CD14-positive monocyte (primary cell): ENCODE results near the gene NDC1. TPM values are rescaled to one million over a fixed set of nuclear protein-coding genes. Genes with fewer than 3 reads are reported as not detected.

Experiments used
- DNase-seq, 3 donors: peaks; one replicate each; pipeline ENCODE4 v3.0.0-alpha.2; 2011 to 2022
- H2AFZ ChIP-seq: 2 replicates; pipeline ENCODE4 v1.6.0; 2012; ENCODE audit warnings: mild to moderate bottlenecking, low read depth, low read length, inconsistent platforms; ENCODE audit not compliant: insufficient read depth, poor library complexity, severe bottlenecking
- H3K27ac ChIP-seq, 2 donors: 1 replicate in 1 of 2; 2 replicates in 1 of 2; pipeline ENCODE4 v1.5.1; 2012 to 2013; ENCODE audit warnings: low read length in 2 of 2, control low read depth in 1 of 2, inconsistent platforms in 1 of 2, low read depth in 1 of 2, mild to moderate bottlenecking in 1 of 2
- H3K27me3 ChIP-seq, 2 donors: one replicate each; pipeline versions ENCODE4 v1.6.0 to v1.6.1; 2011 to 2013; ENCODE audit warnings: low read length in 2 of 2; ENCODE audit not compliant: control insufficient read depth in 2 of 2, insufficient read depth in 2 of 2
- H3K36me3 ChIP-seq, 2 donors: replicated peaks in 1 of 2; 1 replicate in 1 of 2; 2 replicates in 1 of 2; pipeline versions ENCODE4 v1.5.1 to v1.6.1; 2012 to 2013; ENCODE audit warnings: low read length in 2 of 2, control low read depth in 1 of 2, inconsistent platforms in 1 of 2, mild to moderate bottlenecking in 1 of 2; ENCODE audit not compliant: insufficient read depth in 2 of 2, control insufficient read depth in 1 of 2
- H3K4me1 ChIP-seq, 2 donors: 1 replicate in 1 of 2; 2 replicates in 1 of 2; pipeline versions ENCODE4 v1.5.1 to v1.6.1; 2012 to 2013; ENCODE audit warnings: low read length in 2 of 2, control low read depth in 1 of 2, inconsistent platforms in 1 of 2, mild to moderate bottlenecking in 1 of 2, moderate library complexity in 1 of 2; ENCODE audit not compliant: insufficient read depth in 2 of 2, control insufficient read depth in 1 of 2
- H3K4me2 ChIP-seq: replicated peaks from 2 replicates; pipeline ENCODE3; 2012; ENCODE audit warnings: low read length, moderate library complexity, mild to moderate bottlenecking; ENCODE audit not compliant: poor library complexity, severe bottlenecking; ENCODE audit errors: extremely low read depth
- H3K4me3 ChIP-seq, 3 experiments: fragments of 200-600 bp in 1 of 3; sonication (generic) in 1 of 3; replicated peaks in 1 of 3; 1 replicate in 2 of 3; 2 replicates in 1 of 3; pipeline ENCODE4 v1.5.1; 2011 to 2013; ENCODE audit warnings: low read length in 3 of 3, mild to moderate bottlenecking in 3 of 3, control low read depth in 2 of 3, low read depth in 2 of 3, inconsistent platforms in 1 of 3, moderate library complexity in 1 of 3
- H3K79me2 ChIP-seq: 2 replicates; pipeline ENCODE4 v1.6.0; 2012; ENCODE audit warnings: mild to moderate bottlenecking, control low read depth, inconsistent platforms, low read length, moderate library complexity; ENCODE audit not compliant: insufficient read depth
- H3K9ac ChIP-seq: 2 replicates; pipeline ENCODE4 v1.6.0; 2017; ENCODE audit warnings: low read length, mild to moderate bottlenecking; ENCODE audit not compliant: insufficient read depth, poor library complexity, severe bottlenecking
- H3K9me3 ChIP-seq, 2 donors: replicated peaks in 1 of 2; 1 replicate in 1 of 2; 2 replicates in 1 of 2; pipeline versions ENCODE4 v1.5.1 to v1.6.1; 2012 to 2013; ENCODE audit warnings: low read length in 2 of 2, control low read depth in 1 of 2; ENCODE audit not compliant: control insufficient read depth in 1 of 2, insufficient read depth in 1 of 2
- H4K20me1 ChIP-seq: 2 replicates; pipeline ENCODE4 v1.6.0; 2012; ENCODE audit warnings: mild to moderate bottlenecking, low read length, control low read depth, moderate library complexity; ENCODE audit not compliant: insufficient read depth
- H3K27ac Mint-ChIP-seq, 7 donors: one replicate each; pipeline ENCODE4 v1.8.0; 2020; ENCODE audit warnings: mild to moderate bottlenecking in 7 of 7, mixed read lengths in 7 of 7, moderate library complexity in 6 of 7, inconsistent platforms in 2 of 7
- H3K27me3 Mint-ChIP-seq, 3 donors: one replicate each; pipeline ENCODE4 v1.8.0; 2021 to 2022; ENCODE audit warnings: low read depth in 3 of 3, mild to moderate bottlenecking in 3 of 3, mixed read lengths in 3 of 3, moderate library complexity in 3 of 3, inconsistent platforms in 1 of 3
- H3K36me3 Mint-ChIP-seq, 2 donors: one replicate each; pipeline ENCODE4 v1.8.0; 2020; ENCODE audit warnings: mixed read lengths in 2 of 2, inconsistent platforms in 1 of 2, mild to moderate bottlenecking in 1 of 2
- H3K4me1 Mint-ChIP-seq: one replicate; pipeline ENCODE4 v1.8.0; 2020; ENCODE audit warnings: mild to moderate bottlenecking, mixed read lengths
- H3K4me3 Mint-ChIP-seq, 2 donors: one replicate each; pipeline ENCODE4 v1.8.0; 2020; ENCODE audit warnings: mild to moderate bottlenecking in 2 of 2, mixed read lengths in 2 of 2, moderate library complexity in 1 of 2
- H3K9me3 Mint-ChIP-seq, 7 donors: one replicate each; pipeline ENCODE4 v1.8.0; 2020 to 2022; ENCODE audit warnings: mixed read lengths in 7 of 7, mild to moderate bottlenecking in 6 of 7, moderate library complexity in 6 of 7, inconsistent platforms in 2 of 7
- WGBS: methylation state at CpG from one replicate; pipeline ENCODE4 v1.1.5; 2013; ENCODE audit warnings: missing lambda C conversion rate; ENCODE audit not compliant: insufficient coverage; 5-methylcytosine and 5-hydroxymethylcytosine counted together
- intact Hi-C, 2 donors: fragments of 100-400 bp; cut with micrococcal nuclease; formaldehyde crosslinking; loops; one replicate each; pipeline versions ENCODE4 v1.15.0 to v1.15.1; 2023
- polyA plus RNA-seq, 3 donors: library from polyadenylated mRNA; depleted of rRNA in 1 of 3; unstranded in 2 of 3; stranded (reverse) in 1 of 3; fragments of 300-500 nt in 2 of 3; fragments of >200 nt in 1 of 3; fragmentation: Illumina TruSeq in 2 of 3; gene quantifications; 1 replicate in 2 of 3; 2 replicates in 1 of 3; pipeline ENCODE4 v1.2.3, GENCODE V29; 2012 to 2021
- TF ChIP-seq, protein P1 (sequence below): fragments of 200-600 bp; IDR thresholded peaks from one replicate; pipeline ENCODE4 v1.8.0; 2022; ENCODE audit warnings: antibody characterized with exemption, mild to moderate bottlenecking

NDC1 gene
- polyA plus RNA-seq, 3 donors, result 3.0 to 6.1 (median 4.7) TPM

DNA sequence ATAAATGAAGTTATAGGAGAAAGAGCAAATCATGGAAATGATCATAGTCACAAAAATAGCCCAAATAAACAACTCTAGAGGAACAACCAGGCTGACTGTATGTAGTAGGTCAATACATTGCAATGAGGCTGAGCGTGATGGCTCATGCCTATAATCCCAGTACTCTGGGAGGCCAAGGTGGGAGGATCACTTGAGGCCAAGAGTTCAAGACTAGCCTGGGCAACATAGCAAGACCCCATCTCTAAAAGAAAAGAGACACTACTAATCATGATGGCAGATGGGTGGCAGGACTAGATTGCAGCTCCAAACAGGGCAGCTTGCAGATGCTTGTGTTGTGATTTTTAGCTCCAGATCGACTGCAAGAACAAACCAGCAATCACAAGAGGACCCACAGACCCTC is 27.6 kb downstream of the NDC1 start:
- Histone ChIP-seq H3K4me1 (no peaks in the 10 kb centered on the region), H3K27ac (no peak overlapping the region), H4K20me1 (no peaks in the 10 kb centered on the region), H3K27me3 (no peaks in the 10 kb centered on the region), H2AFZ (no peak overlapping the region), H3K4me2 (no peak overlapping the region), H3K9me3 (no peaks in the 10 kb centered on the region), H3K9ac (no peak overlapping the region), H3K4me3 (no peak overlapping the region), H3K36me3 (peaks cover 21 to 69% of the 10 kb centered on the region in 2 donors), H3K79me2 (no peaks in the 10 kb centered on the region)
- H3K9me3 Mint-ChIP-seq, result no peaks in the 10 kb centered on the region
- no peak overlapping the region for H3K27ac Mint-ChIP-seq
- peaks cover 0 to 2% (median 0%) of the 10 kb centered on the region in 3 donors for H3K27me3 Mint-ChIP-seq
- H3K36me3 Mint-ChIP-seq, result peaks cover 65 to 86% of the 10 kb centered on the region in 2 donors
- no peak overlapping the region for H3K4me3 Mint-ChIP-seq
- no CpG with 5 or more reads among the region's 2 CpGs for WGBS
- DNase-seq, result no peak
- TF ChIP-seq, protein P1, sequence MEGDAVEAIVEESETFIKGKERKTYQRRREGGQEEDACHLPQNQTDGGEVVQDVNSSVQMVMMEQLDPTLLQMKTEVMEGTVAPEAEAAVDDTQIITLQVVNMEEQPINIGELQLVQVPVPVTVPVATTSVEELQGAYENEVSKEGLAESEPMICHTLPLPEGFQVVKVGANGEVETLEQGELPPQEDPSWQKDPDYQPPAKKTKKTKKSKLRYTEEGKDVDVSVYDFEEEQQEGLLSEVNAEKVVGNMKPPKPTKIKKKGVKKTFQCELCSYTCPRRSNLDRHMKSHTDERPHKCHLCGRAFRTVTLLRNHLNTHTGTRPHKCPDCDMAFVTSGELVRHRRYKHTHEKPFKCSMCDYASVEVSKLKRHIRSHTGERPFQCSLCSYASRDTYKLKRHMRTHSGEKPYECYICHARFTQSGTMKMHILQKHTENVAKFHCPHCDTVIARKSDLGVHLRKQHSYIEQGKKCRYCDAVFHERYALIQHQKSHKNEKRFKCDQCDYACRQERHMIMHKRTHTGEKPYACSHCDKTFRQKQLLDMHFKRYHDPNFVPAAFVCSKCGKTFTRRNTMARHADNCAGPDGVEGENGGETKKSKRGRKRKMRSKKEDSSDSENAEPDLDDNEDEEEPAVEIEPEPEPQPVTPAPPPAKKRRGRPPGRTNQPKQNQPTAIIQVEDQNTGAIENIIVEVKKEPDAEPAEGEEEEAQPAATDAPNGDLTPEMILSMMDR, result no peak
- intact Hi-C loops, result no loop called here
- no peaks in the 10 kb centered on the region for H3K4me1 Mint-ChIP-seq

DNA sequence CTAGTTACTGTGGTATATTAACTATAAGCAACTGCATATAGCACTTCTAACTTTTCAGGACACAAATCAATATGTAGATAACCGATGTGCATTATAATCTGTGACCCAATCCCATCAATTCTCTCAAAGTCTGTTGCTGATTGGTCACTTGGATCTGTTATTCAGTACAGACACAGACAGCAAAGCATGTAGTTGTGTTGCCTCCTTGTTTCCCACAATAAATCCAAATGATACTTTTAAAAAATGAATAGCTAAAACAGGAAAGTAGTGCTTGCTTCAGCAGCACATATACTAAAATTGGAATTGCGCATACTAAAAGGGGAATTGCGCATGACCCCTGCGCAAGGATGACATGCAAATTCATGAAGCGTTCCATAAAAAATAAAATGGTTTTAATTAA is 28.1 kb downstream of the NDC1 start:
- intact Hi-C loops, result no loop called here
- H3K27ac ChIP-seq, result no peak overlapping the region
- H3K9ac ChIP-seq, result no peak overlapping the region
- no peak for DNase-seq
- TF ChIP-seq, protein P1, result no peak
- Mint-ChIP-seq H3K36me3 (peaks cover 61 to 86% of the 10 kb centered on the region in 2 donors), H3K27me3 (peaks cover 0 to 2% (median 0%) of the 10 kb centered on the region in 3 donors), H3K27ac (no peak overlapping the region), H3K9me3 (no peaks in the 10 kb centered on the region), H3K4me1 (no peaks in the 10 kb centered on the region), H3K4me3 (no peak overlapping the region)
- no CpG with 5 or more reads among the region's 5 CpGs for WGBS
- H3K36me3 ChIP-seq, result peaks cover 21 to 69% of the 10 kb centered on the region in 2 donors
- no peaks in the 10 kb centered on the region for H3K4me1 ChIP-seq
- H3K79me2 ChIP-seq, result no peaks in the 10 kb centered on the region
- no peak overlapping the region for H3K4me2 ChIP-seq
- no peaks in the 10 kb centered on the region for H3K9me3 ChIP-seq
- no peak overlapping the region for H3K4me3 ChIP-seq
- no peaks in the 10 kb centered on the region for H4K20me1 ChIP-seq
- no peaks in the 10 kb centered on the region for H3K27me3 ChIP-seq
- H2AFZ ChIP-seq, result no peak overlapping the region
